GM21423 (cell line): ENCODE measurements around the gene CGA.

Experiments
- ATAC-seq: cut with Tn5 transposase; IDR thresholded peaks from one replicate; pipeline ENCODE4 v1.9.1; 2021; ENCODE audit warnings: mild to moderate bottlenecking, moderate library complexity; ENCODE audit not compliant: unreplicated experiment

Gene CGA

GRCh38 chr6:87092435-87092834 lies 2.5 kb downstream of the CGA start:
- ATAC-seq: no peak

- no peak for ATAC-seq
Measured at GRCh38 chr6:87089135-87089534, 5.8 kb downstream of the CGA start.

GRCh38 chr6:87088076-87088475 lies 6.8 kb downstream of the CGA start:
- no peak for ATAC-seq

- no peak for ATAC-seq
Measured at GRCh38 chr6:87082160-87082721, 12.7 kb downstream of the CGA start.

GRCh38 chr6:87078983-87079616 lies 15.8 kb downstream of the CGA start:
- peak; percentile 80 for ATAC-seq

- no peak for ATAC-seq
Measured at GRCh38 chr6:87075168-87075567, 19.7 kb downstream of the CGA start.

- ATAC-seq: peak; percentile 73
Measured at GRCh38 chr6:87074101-87074621, 20.7 kb downstream of the CGA start.

GRCh38 chr6:87071683-87072082 lies 23.2 kb downstream of the CGA start:
- ATAC-seq: no peak

- ATAC-seq: no peak
Measured at GRCh38 chr6:87070741-87071140, 24.2 kb downstream of the CGA start.

- no peak for ATAC-seq
Measured at GRCh38 chr6:87068795-87069194, 26.1 kb downstream of the CGA start.

- ATAC-seq: no peak
Measured at GRCh38 chr6:87066449-87067333, 28.2 kb downstream of the CGA start.

GRCh38 chr6:87065117-87065516 lies 29.8 kb downstream of the CGA start:
- ATAC-seq: no peak

- ATAC-seq: no peak
Measured at GRCh38 chr6:87059943-87060342, 35.0 kb downstream of the CGA start.

- ATAC-seq: no peak
Measured at GRCh38 chr6:87054143-87054833, 40.6 kb downstream of the CGA start.

- ATAC-seq: no peak
Measured at GRCh38 chr6:87053312-87053711, 41.6 kb downstream of the CGA start.

GRCh38 chr6:87049779-87050178 lies 45.1 kb downstream of the CGA start:
- ATAC-seq: no peak

GRCh38 chr6:87045521-87046075 lies 49.3 kb downstream of the CGA start:
- ATAC-seq: no peak

GRCh38 chr6:87040729-87041128 lies 54.2 kb downstream of the CGA start:
- no peak for ATAC-seq
